ENCODE measurements around the gene PSME2.

The PSME2 gene

GRCh38 chr14:24149302-24149969, 3.0 kb upstream of the PSME2 start:
- H3K9ac ChIP-seq (ENCODE audit: low read length), result no peak overlapping the region
- no peak overlapping the region for H3K4me3 ChIP-seq (ENCODE audit: low read depth, low read length)
- no peak overlapping the region for H4K91ac ChIP-seq (ENCODE audit: low read depth, low read length)
- H3K36me3 ChIP-seq (ENCODE audit: control insufficient read depth in 1 of 2, insufficient read depth in 2 of 2, low read length in 2 of 2), result peaks cover 28 to 36% of the 10 kb centered on the region in 2 experiments
- H3K4ac ChIP-seq (ENCODE audit: low read depth, low read length), result no peak overlapping the region
- no peak overlapping the region for H3K27ac ChIP-seq (ENCODE audit: low read depth, low read length)
- peaks cover 14% of the 10 kb centered on the region for H3K79me2 ChIP-seq (ENCODE audit: control insufficient read depth, insufficient read depth, low read length, poor library complexity)
- peaks cover 3% of the 10 kb centered on the region for H3K9me3 ChIP-seq (ENCODE audit: insufficient read depth, low read depth, low read length)
- H3K4me1 ChIP-seq (ENCODE audit: control insufficient read depth in 1 of 2, insufficient read depth in 2 of 2, low read length in 2 of 2), result peaks cover 10 to 16% of the 10 kb centered on the region in 2 experiments
- no peaks in the 10 kb centered on the region for H3K27me3 ChIP-seq (ENCODE audit: insufficient read depth, low read length)
- no peak for DNase-seq
- no peak overlapping the region for H3K23ac ChIP-seq (ENCODE audit: low read length)
- no peak overlapping the region for H2AK5ac ChIP-seq (ENCODE audit: low read length)
- no peak overlapping the region for H4K8ac ChIP-seq (ENCODE audit: low read depth, low read length)
- WGBS (ENCODE audit: extremely low coverage, insufficient coverage, insufficient read length), result no CpG with 5 or more reads among the region's 3 CpGs
- H2AFZ ChIP-seq (ENCODE audit: insufficient read depth, low read length, poor library complexity), result no peak overlapping the region
- H2BK120ac ChIP-seq (ENCODE audit: insufficient read depth, low read length, poor library complexity), result no peak overlapping the region
- no peak overlapping the region for H2BK5ac ChIP-seq (ENCODE audit: low read depth, low read length, poor library complexity)
- no peak overlapping the region for H4K12ac ChIP-seq (ENCODE audit: low read depth, low read length)
- no peak overlapping the region for H3K14ac ChIP-seq (ENCODE audit: low read length)
- H3K79me1 ChIP-seq (ENCODE audit: low read length), result peaks cover 13% of the 10 kb centered on the region
- no peak overlapping the region for H2BK12ac ChIP-seq (ENCODE audit: low read length)
- no peak overlapping the region for H3K4me2 ChIP-seq (ENCODE audit: low read length)
- H3K18ac ChIP-seq (ENCODE audit: low read length), result no peak overlapping the region

- peak overlapping the region; percentile 45 for H4K12ac ChIP-seq (ENCODE audit: low read depth, low read length)
- no peak for DNase-seq
Measured at GRCh38 chr14:24147761-24148428, 1.5 kb upstream of the PSME2 start.

GRCh38 chr14:24146978-24147760, 759 bp upstream of the PSME2 start, which contains the start of gene RNF31:
Gene RNF31, plus strand, starts transcription at chr14:24147498. Its CDS starts 201 bp downstream, at chr14:24147699.
- peak within 1 kb of the TSS; percentile 52 for H3K18ac ChIP-seq (ENCODE audit: low read length)
- peak within 1 kb of the TSS; percentile 98 for H3K4me2 ChIP-seq (ENCODE audit: low read length)
- peak within 1 kb of the TSS; percentile 88 for H4K8ac ChIP-seq (ENCODE audit: low read depth, low read length)
- peak within 1 kb of the TSS; percentile 89 for H2AFZ ChIP-seq (ENCODE audit: insufficient read depth, low read length, poor library complexity)
- H4K91ac ChIP-seq (ENCODE audit: low read depth, low read length), result peak within 1 kb of the TSS; percentile 88
- peak within 1 kb of the TSS; percentile 43 for H2BK120ac ChIP-seq (ENCODE audit: insufficient read depth, low read length, poor library complexity)
- peak within 1 kb of the TSS; percentile 85 for H2BK5ac ChIP-seq (ENCODE audit: low read depth, low read length, poor library complexity)
- peak within 1 kb of the TSS; percentile 80 for H3K27ac ChIP-seq (ENCODE audit: low read depth, low read length)
- no peak within 1 kb of the TSS for H2BK12ac ChIP-seq (ENCODE audit: low read length)
- no peak within 1 kb of the TSS for H3K23ac ChIP-seq (ENCODE audit: low read length)
- no CpG with 5 or more reads among the region's 57 CpGs for WGBS (ENCODE audit: extremely low coverage, insufficient coverage, insufficient read length)
- H3K4ac ChIP-seq (ENCODE audit: low read depth, low read length), result peak within 1 kb of the TSS; percentile 93
- peaks cover 30 to 36% of the 10 kb centered on the region in 2 experiments for H3K36me3 ChIP-seq (ENCODE audit: control insufficient read depth in 1 of 2, insufficient read depth in 2 of 2, low read length in 2 of 2)
- peaks cover 14% of the 10 kb centered on the region for H3K79me2 ChIP-seq (ENCODE audit: control insufficient read depth, insufficient read depth, low read length, poor library complexity)
- H3K9me3 ChIP-seq (ENCODE audit: insufficient read depth, low read depth, low read length), result peaks cover 3% of the 10 kb centered on the region
- no peaks in the 10 kb centered on the region for H3K27me3 ChIP-seq (ENCODE audit: insufficient read depth, low read length)
- DNase-seq, result peak; percentile 99 to 100
- H3K14ac ChIP-seq (ENCODE audit: low read length), result peak within 1 kb of the TSS; percentile 89
- peak within 1 kb of the TSS; percentile 90 for H3K4me3 ChIP-seq (ENCODE audit: low read depth, low read length)
- peak within 1 kb of the TSS; percentile 14 for H2AK5ac ChIP-seq (ENCODE audit: low read length)
- peak within 1 kb of the TSS; percentile 66 for H4K12ac ChIP-seq (ENCODE audit: low read depth, low read length)
- peak within 1 kb of the TSS; percentile 97 for H3K9ac ChIP-seq (ENCODE audit: low read length)
- peaks cover 13% of the 10 kb centered on the region for H3K79me1 ChIP-seq (ENCODE audit: low read length)
- H3K4me1 ChIP-seq (ENCODE audit: control insufficient read depth in 1 of 2, insufficient read depth in 2 of 2, low read length in 2 of 2), result peaks cover 10 to 16% of the 10 kb centered on the region in 2 experiments

More at GRCh38 chr14:24147761-24148428, 1.5 kb upstream of the PSME2 start:
- peak overlapping the region; percentile 70 for H2AFZ ChIP-seq (ENCODE audit: insufficient read depth, low read length, poor library complexity)
- H3K4me1 ChIP-seq (ENCODE audit: control insufficient read depth in 1 of 2, insufficient read depth in 2 of 2, low read length in 2 of 2), result peaks cover 10 to 16% of the 10 kb centered on the region in 2 experiments
- peak overlapping the region; percentile 20 for H2BK5ac ChIP-seq (ENCODE audit: low read depth, low read length, poor library complexity)
- H3K9ac ChIP-seq (ENCODE audit: low read length), result peak overlapping the region; percentile 97
- peaks cover 3% of the 10 kb centered on the region for H3K9me3 ChIP-seq (ENCODE audit: insufficient read depth, low read depth, low read length)
- H2BK120ac ChIP-seq (ENCODE audit: insufficient read depth, low read length, poor library complexity), result no peak overlapping the region
- peak overlapping the region; percentile 21 for H3K18ac ChIP-seq (ENCODE audit: low read length)
- peak overlapping the region; percentile 67 for H4K91ac ChIP-seq (ENCODE audit: low read depth, low read length)
- peak overlapping the region; percentile 75 for H3K14ac ChIP-seq (ENCODE audit: low read length)
- H3K79me1 ChIP-seq (ENCODE audit: low read length), result peaks cover 13% of the 10 kb centered on the region
- H2AK5ac ChIP-seq (ENCODE audit: low read length), result peak overlapping the region; percentile 14
- no peaks in the 10 kb centered on the region for H3K27me3 ChIP-seq (ENCODE audit: insufficient read depth, low read length)
- H3K4ac ChIP-seq (ENCODE audit: low read depth, low read length), result peak overlapping the region; percentile 93
- H3K27ac ChIP-seq (ENCODE audit: low read depth, low read length), result no peak overlapping the region
- no peak overlapping the region for H2BK12ac ChIP-seq (ENCODE audit: low read length)
- H3K36me3 ChIP-seq (ENCODE audit: control insufficient read depth in 1 of 2, insufficient read depth in 2 of 2, low read length in 2 of 2), result peaks cover 30 to 38% of the 10 kb centered on the region in 2 experiments
- H3K4me2 ChIP-seq (ENCODE audit: low read length), result peak overlapping the region; percentile 98
- peak overlapping the region; percentile 90 for H3K4me3 ChIP-seq (ENCODE audit: low read depth, low read length)
- WGBS (ENCODE audit: extremely low coverage, insufficient coverage, insufficient read length), result no CpG with 5 or more reads among the region's 29 CpGs
- H3K23ac ChIP-seq (ENCODE audit: low read length), result no peak overlapping the region
- peak overlapping the region; percentile 32 for H4K8ac ChIP-seq (ENCODE audit: low read depth, low read length)
- peaks cover 14% of the 10 kb centered on the region for H3K79me2 ChIP-seq (ENCODE audit: control insufficient read depth, insufficient read depth, low read length, poor library complexity)

Measured in trophoblast cell (in vitro differentiated cells and primary cell).